ENCODE data around the gene SLC25A47.
"Not testable (repeated sequence)": the region's sequence is repeated elsewhere in the genome, so short reads cannot be mapped to it uniquely, and the experiment has no call there.

SLC25A47 gene

GRCh38 chr14:100290607-100291304, 32.4 kb upstream of the SLC25A47 start:
- DNase-seq (ENCODE audit: low spot score) = peak; percentile 91

GRCh38 chr14:100291305-100292075, 31.6 kb upstream of the SLC25A47 start:
- DNase-seq (ENCODE audit: low spot score) = no peak

GRCh38 chr14:100292301-100292775, 30.8 kb upstream of the SLC25A47 start:
- no peak for DNase-seq (ENCODE audit: low spot score)

GRCh38 chr14:100292776-100293461, 30.2 kb upstream of the SLC25A47 start:
- DNase-seq (ENCODE audit: low spot score) = no peak

- no peak for DNase-seq (ENCODE audit: low spot score)
Observed at GRCh38 chr14:100293497-100294212, 29.5 kb upstream of the SLC25A47 start.

GRCh38 chr14:100294213-100294962, 28.8 kb upstream of the SLC25A47 start:
- no peak for DNase-seq (ENCODE audit: low spot score)

GRCh38 chr14:100294963-100295330, 28.2 kb upstream of the SLC25A47 start:
- no peak for DNase-seq (ENCODE audit: low spot score)

GRCh38 chr14:100295376-100296105, 27.6 kb upstream of the SLC25A47 start:
- DNase-seq (ENCODE audit: low spot score) = no peak

- peak; percentile 55 for DNase-seq (ENCODE audit: low spot score)
Observed at GRCh38 chr14:100296106-100296651, 27.0 kb upstream of the SLC25A47 start.

GRCh38 chr14:100296729-100297128, 26.4 kb upstream of the SLC25A47 start:
- not testable (repeated sequence) for DNase-seq (ENCODE audit: low spot score)

- DNase-seq (ENCODE audit: low spot score) = peak; percentile 92
Observed at GRCh38 chr14:100297320-100298300, 25.5 kb upstream of the SLC25A47 start.

GRCh38 chr14:100298551-100299237, 24.4 kb upstream of the SLC25A47 start:
- DNase-seq (ENCODE audit: low spot score) = no peak

GRCh38 chr14:100299238-100299560, 23.9 kb upstream of the SLC25A47 start:
- DNase-seq (ENCODE audit: low spot score) = no peak

- DNase-seq (ENCODE audit: low spot score) = no peak
Observed at GRCh38 chr14:100302616-100303015, 20.5 kb upstream of the SLC25A47 start.

GRCh38 chr14:100303179-100303578, 20.0 kb upstream of the SLC25A47 start:
- no peak for DNase-seq (ENCODE audit: low spot score)

- DNase-seq (ENCODE audit: low spot score) = no peak
Observed at GRCh38 chr14:100303925-100304324, 19.2 kb upstream of the SLC25A47 start.

GRCh38 chr14:100304825-100305323, 18.3 kb upstream of the SLC25A47 start:
- no peak for DNase-seq (ENCODE audit: low spot score)

- no peak for DNase-seq (ENCODE audit: low spot score)
Observed at GRCh38 chr14:100305324-100306100, 17.6 kb upstream of the SLC25A47 start.

All from pons (tissue), 1 donor.